Stimulated activated CD8-positive, alpha-beta memory T cell treated with anti-CD3 and anti-CD28 coated beads, Interleukin-7, amount 100 ng/mL, for 1 hour (primary cell): Measurements from ENCODE around the gene B3GALNT2.
"Not testable (repeated sequence)": the region's sequence is repeated elsewhere in the genome, so short reads cannot be mapped to it uniquely, and the experiment has no call there.

ENCODE experiments used
- DNase-seq, 2 donors: peaks; one replicate each; pipeline ENCODE4 v3.0.0-alpha.2; 2020; ENCODE audit warnings: low read depth in 2 of 2

The B3GALNT2 gene

GRCh38 chr1:235504122-235504493, at the start of gene B3GALNT2:
Gene B3GALNT2 (minus strand): TSS chr1:235504452. CDS start chr1:235504252, 200 bp downstream.
- DNase-seq, result no peak

GRCh38 chr1:235553112-235553551, 48.9 kb upstream of the B3GALNT2 start:
- no peak for DNase-seq

DNA sequence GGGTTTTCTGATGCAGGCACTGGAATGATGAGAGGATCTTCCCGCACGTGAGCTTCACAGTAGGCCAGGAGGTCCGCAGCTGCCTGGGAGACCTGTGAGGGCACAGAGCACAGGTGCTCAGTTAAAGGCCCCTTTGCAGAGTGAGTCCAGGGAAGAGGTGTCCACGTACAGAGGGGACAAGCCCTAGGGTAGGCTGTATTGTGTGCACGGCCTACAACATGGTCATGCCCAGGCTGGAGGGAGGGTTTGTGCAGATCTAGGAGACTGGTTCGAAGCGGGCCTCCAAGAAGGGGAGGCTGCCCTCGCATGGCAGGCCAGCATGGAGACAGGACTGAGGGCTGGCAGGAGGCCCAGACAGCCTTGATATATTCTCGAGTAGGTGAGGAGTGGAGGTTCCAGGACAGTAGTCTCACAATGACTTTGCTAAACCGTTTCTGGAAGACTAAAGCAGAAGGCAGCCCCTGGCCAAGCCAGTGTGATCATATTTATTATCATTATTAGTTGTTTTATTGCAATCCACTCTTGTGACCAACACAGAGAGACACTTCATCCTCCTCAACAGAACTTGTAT, 48.0 kb upstream of the B3GALNT2 start:
- no peak for DNase-seq

GRCh38 chr1:235549351-235550139, 45.3 kb upstream of the B3GALNT2 start:
- no peak for DNase-seq

- DNase-seq, result not testable (repeated sequence)
These were observed 42.3 kb upstream of the B3GALNT2 start for GRCh38 chr1:235546369-235547155.

- DNase-seq, result no peak
These were observed 41.2 kb upstream of the B3GALNT2 start for GRCh38 chr1:235545292-235545930.

DNA sequence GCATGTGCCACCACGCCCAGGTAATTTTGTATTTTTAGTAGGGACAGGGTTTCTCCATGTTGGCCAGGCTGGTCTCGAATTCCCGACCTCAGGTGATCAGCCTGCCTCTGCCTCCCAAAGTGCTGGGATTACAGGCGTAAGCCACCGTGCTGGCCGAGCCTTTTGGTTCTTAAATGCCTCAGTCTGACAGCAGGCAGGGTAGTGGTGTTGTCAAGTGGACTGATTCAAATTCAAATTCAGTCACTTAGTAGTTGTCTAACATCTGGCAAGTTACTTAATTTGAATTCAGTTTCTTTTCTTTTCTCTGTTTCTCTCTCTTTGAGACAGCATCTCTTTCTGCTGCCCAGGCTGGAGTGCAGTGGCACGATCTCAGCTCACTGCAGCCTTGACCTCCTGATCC, 38.6 kb upstream of the B3GALNT2 start:
- not testable (repeated sequence) for DNase-seq

GRCh38 chr1:235533476-235534168, 29.4 kb upstream of the B3GALNT2 start:
- no peak for DNase-seq

- DNase-seq, result no peak
These were observed 28.1 kb upstream of the B3GALNT2 start for GRCh38 chr1:235532360-235532759.

DNA sequence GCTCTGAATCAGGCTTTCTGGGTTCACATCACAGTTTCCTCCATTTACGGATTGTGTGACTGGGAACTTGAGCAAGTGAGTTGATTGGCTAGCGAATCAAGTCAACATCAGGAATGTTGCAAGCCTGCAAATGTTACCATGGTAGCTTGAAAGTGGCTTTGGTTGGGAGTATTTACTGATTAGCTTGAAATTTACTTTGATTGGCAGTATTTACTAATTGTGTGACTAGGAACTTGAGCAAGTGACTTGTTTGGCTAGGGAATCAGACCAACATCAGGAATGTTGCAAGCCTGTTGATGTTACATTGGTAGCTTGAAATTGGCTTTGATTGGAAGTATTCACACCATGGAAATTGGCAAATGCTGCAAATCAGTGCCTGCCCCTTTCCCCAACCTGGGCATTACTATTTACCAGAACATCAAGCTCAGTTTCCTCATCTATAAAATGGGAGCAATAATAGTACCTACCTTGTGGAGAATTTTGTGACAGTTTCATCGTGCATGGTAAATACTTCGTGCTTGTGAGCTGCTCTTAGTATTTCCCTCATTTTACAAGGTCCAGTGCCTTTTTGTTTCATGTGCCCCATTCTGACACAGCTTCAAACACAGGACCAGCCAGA, 23.1 kb upstream of the B3GALNT2 start:
- no peak for DNase-seq

DNA sequence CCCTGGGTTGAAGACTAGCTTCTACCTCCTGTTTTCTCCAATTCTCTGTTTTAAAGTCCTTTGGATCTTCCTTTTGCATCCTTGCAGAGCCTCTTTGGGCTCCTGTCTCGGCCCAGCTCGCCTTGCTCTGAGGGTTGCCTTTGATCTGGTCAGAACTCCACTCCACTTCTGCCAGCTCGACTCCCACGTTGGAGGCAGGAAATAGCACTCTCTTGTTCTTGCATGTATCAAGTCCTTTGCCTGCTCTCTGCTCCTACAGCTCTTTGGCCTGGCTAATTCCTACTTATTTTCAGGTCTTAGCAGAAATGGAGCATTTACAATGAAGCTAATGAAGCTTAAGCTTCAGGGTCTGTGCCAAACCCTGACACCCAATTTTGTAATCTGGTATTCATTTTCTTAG, 21.1 kb upstream of the B3GALNT2 start:
- DNase-seq, result no peak

DNA sequence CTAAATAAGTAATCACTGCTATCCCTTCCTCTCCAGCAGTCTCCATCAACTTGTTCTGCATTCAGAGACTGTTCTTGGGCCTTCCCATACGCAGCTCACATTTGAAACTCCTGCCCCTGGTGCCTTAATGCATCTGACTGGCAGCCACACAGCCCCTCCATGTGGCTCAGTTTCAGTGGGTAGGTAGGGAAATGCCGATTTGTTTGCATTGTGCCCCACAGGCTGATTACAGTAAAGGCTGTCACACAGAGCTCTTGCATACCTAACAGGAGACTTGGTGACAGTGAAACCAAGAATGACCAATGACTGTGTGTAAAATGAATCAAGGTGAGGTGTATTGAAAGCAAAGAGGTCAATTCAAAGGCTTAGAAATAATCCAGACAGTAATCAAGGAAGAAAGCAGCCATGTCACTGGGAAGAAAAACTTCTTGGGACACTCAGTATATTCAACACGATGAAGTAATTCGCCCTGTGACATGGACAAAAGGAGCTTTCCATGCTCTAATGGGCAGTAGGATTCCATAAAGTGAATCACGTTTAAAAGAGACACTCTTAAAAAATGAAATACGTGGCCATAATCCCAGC, 12.7 kb upstream of the B3GALNT2 start:
- no peak for DNase-seq

- no peak for DNase-seq
These were observed 11.7 kb upstream of the B3GALNT2 start for GRCh38 chr1:235515844-235516512.

DNA sequence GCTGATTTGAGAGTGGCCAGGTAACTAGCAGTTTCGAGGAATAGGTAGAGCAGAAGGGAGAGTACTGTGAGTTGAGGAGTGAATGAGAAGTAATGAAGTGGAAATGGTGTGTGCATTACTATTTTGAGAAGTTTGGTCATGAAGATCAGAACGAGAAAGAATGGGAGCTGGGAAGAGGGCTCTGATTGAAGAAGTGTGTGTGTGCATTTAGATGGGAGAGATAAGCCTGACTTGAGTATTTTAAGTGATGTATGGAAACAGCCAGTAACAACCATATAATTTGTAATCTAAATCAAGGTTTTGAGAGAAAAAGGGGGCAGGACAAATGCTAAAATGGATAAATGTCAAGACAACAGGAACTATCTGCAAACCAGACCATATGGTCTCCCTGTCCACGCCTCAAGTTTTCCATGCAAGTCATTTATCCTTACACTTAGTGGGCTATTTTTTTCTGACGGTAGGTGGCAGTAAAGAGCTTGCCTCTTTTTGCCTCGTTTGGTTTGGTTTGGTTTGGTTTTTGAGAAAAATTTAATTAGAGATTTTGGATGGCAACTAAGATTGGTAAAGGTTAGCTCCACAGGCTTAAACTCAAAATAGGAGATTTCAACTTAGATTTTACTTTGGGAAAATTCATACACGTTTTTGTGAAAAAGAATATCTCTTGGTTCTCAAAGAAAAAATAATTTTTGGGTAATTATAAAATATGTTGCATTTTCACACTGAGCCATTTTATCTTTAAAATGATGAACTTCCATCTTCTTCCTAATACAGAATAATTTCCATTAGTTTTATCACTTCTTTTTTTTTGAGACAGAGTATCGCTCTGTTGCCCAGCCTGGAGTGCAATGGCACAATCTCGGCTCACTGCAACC, 9.5 kb upstream of the B3GALNT2 start:
- DNase-seq, result no peak

- DNase-seq, result no peak
These were observed 7.4 kb upstream of the B3GALNT2 start for GRCh38 chr1:235511470-235512240.

DNA sequence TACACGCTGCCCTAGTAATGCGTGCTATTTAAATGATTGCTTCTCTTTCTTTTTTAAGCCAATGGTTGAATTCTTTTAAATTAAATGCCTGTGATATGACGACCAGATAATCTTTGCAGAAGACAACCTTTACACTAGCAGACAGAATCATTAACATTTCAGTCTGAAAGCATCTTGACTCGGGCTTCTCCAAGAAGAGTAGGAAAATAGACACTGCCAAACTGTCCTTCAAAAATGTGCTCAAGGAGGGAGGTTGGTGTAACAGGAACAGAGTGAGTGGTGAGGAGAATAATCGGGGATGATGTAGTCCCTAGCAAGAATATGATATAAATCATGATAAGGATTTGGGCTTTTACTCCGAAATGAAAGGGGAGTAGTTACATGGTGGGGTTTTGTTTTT, 6.6 kb upstream of the B3GALNT2 start:
- DNase-seq, result no peak

DNA sequence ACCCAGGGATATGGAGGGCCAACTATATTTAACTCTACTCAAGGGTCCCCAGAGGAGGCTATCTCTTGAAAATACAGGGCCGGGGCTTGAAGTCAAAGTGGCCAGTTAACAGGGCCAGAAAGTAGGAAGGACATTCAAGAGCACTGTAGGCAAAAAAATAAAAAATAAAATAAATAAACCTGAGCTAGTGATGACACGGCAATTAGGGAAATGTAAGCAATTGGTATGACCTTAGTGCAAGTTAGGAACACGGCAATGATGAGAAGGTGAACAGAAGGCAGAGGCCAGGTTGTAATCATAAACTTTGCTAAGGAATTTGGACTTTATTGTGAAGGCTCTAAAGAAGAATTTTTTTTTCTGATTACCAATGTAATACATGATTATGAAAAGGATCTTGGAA, 3.4 kb upstream of the B3GALNT2 start:
- no peak for DNase-seq

DNA sequence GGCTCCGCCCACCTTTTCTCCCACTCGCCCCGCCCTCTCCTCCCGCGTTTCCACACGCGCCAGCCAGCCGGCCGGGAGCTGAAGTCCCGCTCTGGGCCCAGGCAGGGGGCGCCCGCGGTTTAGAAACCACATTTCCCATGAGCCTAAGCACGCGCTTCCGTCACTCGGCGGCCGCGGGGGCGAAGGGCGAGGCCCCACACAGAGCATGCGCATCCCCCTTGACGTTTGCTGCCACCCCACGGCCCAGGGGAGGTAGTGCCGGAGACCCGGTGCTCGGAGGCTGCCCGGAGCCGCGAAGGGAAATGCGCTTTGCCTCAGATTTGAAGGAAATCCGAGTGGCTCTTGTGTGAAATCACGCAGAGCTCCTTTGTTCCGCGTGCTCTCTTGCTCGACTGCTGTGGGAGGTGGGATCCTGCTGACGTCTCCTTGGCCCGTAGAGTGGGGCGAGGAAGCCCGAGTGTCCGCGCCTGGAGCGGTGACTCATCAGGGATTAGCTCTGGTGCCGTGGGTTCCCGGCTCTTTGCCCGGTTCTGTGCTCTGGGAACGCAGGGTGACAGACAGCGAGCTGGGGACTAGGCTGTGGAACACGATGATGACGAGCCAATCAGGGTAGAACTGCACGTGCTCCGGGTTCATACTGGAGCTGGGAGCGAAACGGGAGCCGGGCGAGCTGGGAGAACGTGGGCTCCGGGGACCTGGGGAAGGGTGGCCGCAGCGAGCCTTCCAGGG, 406 bp upstream of the B3GALNT2 start:
- peak; percentile 96 to 97 for DNase-seq
